ENCODE data around the gene RPRML. TPM values are rescaled to one million over a fixed set of nuclear protein-coding genes. Genes with fewer than 3 reads are reported as not detected.

Gene RPRML
- total RNA-seq, 3 donors from 2014 or later = 0.26 to 0.44 TPM; not detected in 1

DNA sequence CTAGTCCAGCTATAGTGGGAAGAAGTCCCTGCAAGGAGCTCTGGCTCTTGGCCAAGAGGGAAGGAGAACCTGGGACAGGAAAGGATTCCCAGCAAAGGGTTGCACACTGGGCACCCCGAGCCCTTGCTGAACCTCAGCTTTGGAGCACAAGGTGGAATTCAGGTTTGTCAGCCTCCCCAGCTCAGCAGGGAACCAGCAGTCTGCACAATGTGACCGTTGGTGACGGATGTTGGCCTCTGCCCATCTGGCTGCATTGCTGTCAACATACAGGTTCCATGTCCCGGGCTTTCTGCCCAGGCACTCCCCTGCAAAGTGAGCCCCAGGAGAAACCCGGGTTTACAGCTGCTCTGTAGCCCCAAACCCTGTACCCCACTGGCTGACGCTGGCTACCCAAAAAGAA is 6.7 kb downstream of the RPRML start:
- no peaks in the 10 kb centered on the region for H3K4me1 ChIP-seq (ENCODE audit: low read depth)
- H3K4me3 ChIP-seq = no peak overlapping the region
- H3K36me3 ChIP-seq (ENCODE audit: low read depth) = no peaks in the 10 kb centered on the region
- intact Hi-C loops (cut with DNase I, micrococcal nuclease) = no loop called here
- no peaks in the 10 kb centered on the region for H3K9me3 ChIP-seq
- peak in 2 of 3 donors; percentile 45 to 54 for DNase-seq
- peak; percentile 60 for ATAC-seq
- TF ChIP-seq, protein P1, sequence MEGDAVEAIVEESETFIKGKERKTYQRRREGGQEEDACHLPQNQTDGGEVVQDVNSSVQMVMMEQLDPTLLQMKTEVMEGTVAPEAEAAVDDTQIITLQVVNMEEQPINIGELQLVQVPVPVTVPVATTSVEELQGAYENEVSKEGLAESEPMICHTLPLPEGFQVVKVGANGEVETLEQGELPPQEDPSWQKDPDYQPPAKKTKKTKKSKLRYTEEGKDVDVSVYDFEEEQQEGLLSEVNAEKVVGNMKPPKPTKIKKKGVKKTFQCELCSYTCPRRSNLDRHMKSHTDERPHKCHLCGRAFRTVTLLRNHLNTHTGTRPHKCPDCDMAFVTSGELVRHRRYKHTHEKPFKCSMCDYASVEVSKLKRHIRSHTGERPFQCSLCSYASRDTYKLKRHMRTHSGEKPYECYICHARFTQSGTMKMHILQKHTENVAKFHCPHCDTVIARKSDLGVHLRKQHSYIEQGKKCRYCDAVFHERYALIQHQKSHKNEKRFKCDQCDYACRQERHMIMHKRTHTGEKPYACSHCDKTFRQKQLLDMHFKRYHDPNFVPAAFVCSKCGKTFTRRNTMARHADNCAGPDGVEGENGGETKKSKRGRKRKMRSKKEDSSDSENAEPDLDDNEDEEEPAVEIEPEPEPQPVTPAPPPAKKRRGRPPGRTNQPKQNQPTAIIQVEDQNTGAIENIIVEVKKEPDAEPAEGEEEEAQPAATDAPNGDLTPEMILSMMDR (IDR thresholded peaks at IDR 0.05) = no peak

DNA sequence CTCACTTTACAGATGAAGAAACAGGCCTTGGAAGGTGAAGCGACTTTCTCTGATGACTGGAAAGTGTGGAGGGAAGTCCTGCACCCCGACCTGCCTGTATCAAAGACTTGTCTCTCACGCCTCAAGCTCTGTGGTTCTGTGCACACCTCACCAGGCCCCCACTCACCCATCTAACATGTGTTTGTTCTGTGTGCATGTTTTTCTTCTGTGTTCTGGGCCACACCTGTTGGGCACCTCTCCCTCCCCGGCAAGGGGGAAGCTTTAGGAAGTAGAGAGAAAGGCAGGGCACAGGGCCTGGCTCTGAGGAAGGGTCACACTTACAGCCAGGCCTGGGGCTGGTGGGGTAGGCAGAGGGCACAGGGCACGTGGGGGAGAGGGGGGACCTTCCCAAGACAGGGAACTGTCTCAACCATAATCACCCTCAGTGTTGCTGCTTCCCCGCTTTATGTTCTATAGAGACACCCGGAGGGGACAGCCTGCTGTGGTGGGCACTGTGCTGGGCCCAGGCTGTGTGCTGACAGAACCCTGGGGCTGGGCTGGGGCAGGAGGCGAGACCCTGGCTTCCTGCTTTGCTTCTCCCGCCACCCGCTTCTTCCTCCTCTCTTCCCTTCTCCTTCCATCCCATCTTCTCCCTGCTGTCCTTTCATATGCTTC is 7.3 kb downstream of the RPRML start:
- Histone ChIP-seq H3K36me3 (ENCODE audit: low read depth) (no peaks in the 10 kb centered on the region), H3K4me3 (no peak overlapping the region), H3K9me3 (no peaks in the 10 kb centered on the region), H3K4me1 (ENCODE audit: low read depth) (no peaks in the 10 kb centered on the region)
- TF ChIP-seq, protein P1 (IDR thresholded peaks at IDR 0.05) = no peak
- ATAC-seq = peak; percentile 29
- DNase-seq = no peak
- intact Hi-C loops (cut with DNase I, micrococcal nuclease) = no loop called here

DNA sequence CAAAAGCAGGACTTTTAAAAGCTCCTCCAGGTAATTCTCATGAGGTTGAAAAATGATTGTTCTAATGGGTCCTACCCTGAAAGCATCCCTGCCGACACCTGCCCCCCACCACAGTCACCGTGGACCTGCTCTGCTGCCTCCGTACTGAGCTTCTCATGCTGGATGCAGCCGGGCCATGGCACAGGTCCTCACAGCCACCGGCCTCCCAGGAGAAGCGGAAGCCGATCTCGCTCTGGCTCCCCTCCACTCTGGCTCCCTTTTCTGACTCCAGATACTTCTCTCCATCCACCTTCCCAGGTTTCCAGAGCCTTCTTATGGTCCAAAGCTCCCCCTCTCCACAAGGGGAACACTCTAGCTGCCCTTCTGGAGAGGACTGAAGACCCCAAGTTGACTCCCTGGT is 10.2 kb downstream of the RPRML start:
- no peak for ATAC-seq
- H3K4me1 ChIP-seq (ENCODE audit: low read depth) = no peaks in the 10 kb centered on the region
- TF ChIP-seq, protein P1 (IDR thresholded peaks at IDR 0.05) = no peak
- H3K36me3 ChIP-seq (ENCODE audit: low read depth) = no peaks in the 10 kb centered on the region
- H3K9me3 ChIP-seq = no peaks in the 10 kb centered on the region
- intact Hi-C loops (cut with DNase I, micrococcal nuclease) = no loop called here
- H3K4me3 ChIP-seq = no peak overlapping the region
- DNase-seq = no peak

DNA sequence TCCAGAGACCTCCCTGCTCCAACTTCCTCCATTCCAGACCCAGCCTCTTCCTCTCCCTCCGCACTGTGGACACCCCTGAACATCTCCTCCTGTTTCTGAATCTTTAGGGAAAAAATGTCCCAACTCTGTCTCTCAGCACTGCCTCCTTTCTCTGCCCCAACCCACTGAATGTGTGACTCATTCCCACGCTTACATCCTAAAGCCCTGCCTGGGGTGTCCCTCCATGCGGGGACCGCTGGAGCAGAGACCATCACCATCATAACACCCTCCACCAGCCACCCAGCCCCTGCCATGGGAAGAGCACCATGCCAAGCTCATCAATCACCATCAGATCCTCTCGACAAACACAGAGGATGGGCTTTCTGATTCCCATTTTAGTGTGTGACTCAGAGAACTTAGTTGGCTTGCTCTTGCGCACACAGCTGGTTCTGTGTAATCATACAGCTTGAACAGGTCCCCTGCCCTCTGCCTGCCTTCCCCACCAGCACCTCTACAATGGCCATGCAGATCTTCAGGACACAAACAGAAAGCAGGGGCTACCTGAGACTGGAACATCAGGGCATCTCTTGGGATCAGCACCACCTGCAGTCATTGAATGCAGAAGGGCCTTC is 10.7 kb downstream of the RPRML start:
- intact Hi-C loops (cut with DNase I, micrococcal nuclease) = no loop called here
- DNase-seq = no peak
- TF ChIP-seq, protein P1 (IDR thresholded peaks at IDR 0.05) = no peak
- Histone ChIP-seq H3K9me3 (no peaks in the 10 kb centered on the region), H3K4me3 (no peak overlapping the region), H3K36me3 (ENCODE audit: low read depth) (no peaks in the 10 kb centered on the region), H3K4me1 (ENCODE audit: low read depth) (no peaks in the 10 kb centered on the region)
- no peak for ATAC-seq

DNA sequence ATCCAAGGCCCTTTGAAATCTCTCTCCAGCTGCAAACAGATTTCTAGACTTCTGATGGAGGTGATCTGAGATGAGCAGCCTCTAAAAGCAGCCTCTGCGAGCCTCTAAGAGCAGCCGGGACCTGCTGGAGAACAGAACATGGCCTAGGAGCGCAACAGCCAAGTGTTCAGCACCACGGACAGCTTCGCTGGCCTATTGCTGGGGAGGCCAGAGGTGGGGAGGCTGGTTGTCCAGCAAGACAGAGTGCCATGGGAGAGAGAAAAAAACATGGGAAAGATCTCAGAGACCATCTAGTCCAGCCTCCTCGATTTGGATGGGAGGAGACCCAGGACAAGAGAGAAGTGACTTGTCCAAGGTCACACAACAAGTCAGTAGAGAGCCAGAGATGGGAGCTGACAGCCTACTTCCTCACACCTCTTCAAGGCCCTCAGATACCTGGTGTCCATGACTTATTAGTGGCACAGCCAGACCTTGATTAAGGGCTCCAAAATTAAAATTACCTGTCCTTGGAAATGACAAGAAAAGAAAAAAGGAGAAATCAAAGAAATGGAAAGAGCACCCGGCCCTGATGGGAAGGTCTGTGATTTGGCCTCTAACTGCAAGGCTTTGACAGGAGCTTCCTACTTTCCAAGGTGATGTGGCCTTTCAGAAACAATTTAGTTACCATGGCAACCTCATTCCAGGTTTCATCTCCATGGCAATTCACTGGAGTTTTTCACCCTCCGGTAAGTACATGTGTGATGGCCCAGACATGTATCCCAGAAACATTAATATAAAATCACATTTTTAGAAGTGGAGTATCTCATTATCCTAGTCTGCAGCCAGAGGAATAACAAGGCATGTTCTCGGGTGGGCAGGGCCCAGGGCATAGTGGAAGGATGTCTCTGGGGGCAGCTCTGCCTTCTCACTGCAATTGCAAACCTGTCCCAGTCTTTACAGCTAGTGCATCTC is 14.5 kb downstream of the RPRML start:
- Histone ChIP-seq H3K9me3 (no peaks in the 10 kb centered on the region), H3K4me3 (no peak overlapping the region), H3K36me3 (ENCODE audit: low read depth) (no peaks in the 10 kb centered on the region), H3K4me1 (ENCODE audit: low read depth) (no peaks in the 10 kb centered on the region)
- no peak for ATAC-seq
- DNase-seq = peak in 1 of 3 donors; percentile 37
- TF ChIP-seq, protein P1 (IDR thresholded peaks at IDR 0.05) = no peak
- intact Hi-C loops (cut with DNase I, micrococcal nuclease) = no loop called here
